HG02885 (cell line): ENCODE results near the gene MRPS34.
A peak's percentile ranks its signal among the peaks of the same experiment; 100 is the strongest.

Experiments used
- ATAC-seq: cut with Tn5 transposase; IDR thresholded peaks from one replicate; pipeline ENCODE4 v1.9.1; 2021; ENCODE audit warnings: mild to moderate bottlenecking; ENCODE audit not compliant: unreplicated experiment, poor library complexity

The MRPS34 gene

GRCh38 chr16:1782408-1783264 lies 9.7 kb upstream of the MRPS34 start, which contains the start of the genes NUBP2 and SPSB3:
Gene NUBP2 (plus strand): TSS chr16:1782960. CDS start chr16:1783021, 61 bp downstream.
Gene SPSB3 (minus strand): TSS chr16:1782571. CDS start chr16:1781483, 1,088 bp downstream.
- ATAC-seq = peak; percentile 84

- ATAC-seq = no peak
Observed at GRCh38 chr16:1781758-1782407, 8.9 kb upstream of the MRPS34 start.

- no peak for ATAC-seq
Observed at GRCh38 chr16:1781254-1781653, 8.3 kb upstream of the MRPS34 start.

GRCh38 chr16:1780677-1781072 lies 7.7 kb upstream of the MRPS34 start:
- no peak for ATAC-seq

- no peak for ATAC-seq
Observed at GRCh38 chr16:1779741-1780676, 7.1 kb upstream of the MRPS34 start.

GRCh38 chr16:1779234-1779701 lies 6.3 kb upstream of the MRPS34 start:
- no peak for ATAC-seq

GRCh38 chr16:1778200-1779179 lies 5.6 kb upstream of the MRPS34 start:
- ATAC-seq = no peak

GRCh38 chr16:1777375-1778199 lies 4.7 kb upstream of the MRPS34 start:
- ATAC-seq = no peak

- ATAC-seq = no peak
Observed at GRCh38 chr16:1776991-1777374, 4.0 kb upstream of the MRPS34 start.

GRCh38 chr16:1776672-1776955 lies 3.7 kb upstream of the MRPS34 start:
- no peak for ATAC-seq

GRCh38 chr16:1775846-1776671 lies 3.1 kb upstream of the MRPS34 start:
- ATAC-seq = no peak

GRCh38 chr16:1775006-1775845 lies 2.3 kb upstream of the MRPS34 start:
- no peak for ATAC-seq

- ATAC-seq = no peak
Observed at GRCh38 chr16:1774448-1774780, 1.5 kb upstream of the MRPS34 start.

GRCh38 chr16:1773703-1774447 lies 941 bp upstream of the MRPS34 start:
- ATAC-seq = no peak

- ATAC-seq = peak; percentile 10
Observed at GRCh38 chr16:1772362-1772907, 499 bp downstream of the MRPS34 start, which contains the start of gene EME2. Gene EME2 (plus strand): TSS chr16:1772810. CDS start chr16:1773228, 418 bp downstream.

GRCh38 chr16:1771864-1772361 lies 1.0 kb downstream of the MRPS34 start:
- no peak for ATAC-seq
